Measurements from ENCODE around the gene COLEC12.

DNA sequence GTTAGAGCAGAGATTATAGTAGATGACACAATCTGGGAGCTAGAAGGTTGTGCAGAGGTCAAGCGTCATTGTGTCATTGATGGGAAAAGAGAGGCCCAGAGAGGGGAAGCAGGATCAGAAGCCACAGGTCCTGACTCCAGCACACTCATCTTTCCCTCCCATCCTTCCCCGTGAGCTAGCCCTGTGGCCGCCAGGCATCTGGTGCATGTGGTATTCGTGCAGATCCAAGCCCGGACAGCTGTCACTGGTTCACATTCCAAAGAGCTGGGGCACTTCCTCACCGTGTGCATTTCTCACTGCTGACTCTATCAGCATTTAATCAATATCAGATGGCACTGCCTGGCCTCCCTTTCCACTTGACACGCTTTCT is 138.6 kb downstream of the COLEC12 start:
- TF ChIP-seq EZH2 (IDR thresholded peaks at IDR 0.05) = no peak
- TF ChIP-seq POLR2AphosphoS5 (IDR thresholded peaks at IDR 0.05; ENCODE audit: borderline replicate concordance, low read depth, low read length) = no peak
- no peak for TF ChIP-seq FOXP2 (optimal IDR thresholded peaks at IDR 0.05; ENCODE audit: control extremely low read depth, extremely low read length, insufficient read depth)
